Amygdala (tissue), 56 donors: ENCODE results near the gene RBM3.
A peak's percentile ranks its signal among the peaks of the same experiment; 100 is the strongest.
"Not testable (repeated sequence)": the region's sequence is repeated elsewhere in the genome, so short reads cannot be mapped to it uniquely, and the experiment has no call there.

Experiments used
- DNase-seq, 56 donors: peaks; one replicate each; lab custom pipeline; 2025; lab: John Stamatoyannopoulos, UW

RBM3 gene

DNA sequence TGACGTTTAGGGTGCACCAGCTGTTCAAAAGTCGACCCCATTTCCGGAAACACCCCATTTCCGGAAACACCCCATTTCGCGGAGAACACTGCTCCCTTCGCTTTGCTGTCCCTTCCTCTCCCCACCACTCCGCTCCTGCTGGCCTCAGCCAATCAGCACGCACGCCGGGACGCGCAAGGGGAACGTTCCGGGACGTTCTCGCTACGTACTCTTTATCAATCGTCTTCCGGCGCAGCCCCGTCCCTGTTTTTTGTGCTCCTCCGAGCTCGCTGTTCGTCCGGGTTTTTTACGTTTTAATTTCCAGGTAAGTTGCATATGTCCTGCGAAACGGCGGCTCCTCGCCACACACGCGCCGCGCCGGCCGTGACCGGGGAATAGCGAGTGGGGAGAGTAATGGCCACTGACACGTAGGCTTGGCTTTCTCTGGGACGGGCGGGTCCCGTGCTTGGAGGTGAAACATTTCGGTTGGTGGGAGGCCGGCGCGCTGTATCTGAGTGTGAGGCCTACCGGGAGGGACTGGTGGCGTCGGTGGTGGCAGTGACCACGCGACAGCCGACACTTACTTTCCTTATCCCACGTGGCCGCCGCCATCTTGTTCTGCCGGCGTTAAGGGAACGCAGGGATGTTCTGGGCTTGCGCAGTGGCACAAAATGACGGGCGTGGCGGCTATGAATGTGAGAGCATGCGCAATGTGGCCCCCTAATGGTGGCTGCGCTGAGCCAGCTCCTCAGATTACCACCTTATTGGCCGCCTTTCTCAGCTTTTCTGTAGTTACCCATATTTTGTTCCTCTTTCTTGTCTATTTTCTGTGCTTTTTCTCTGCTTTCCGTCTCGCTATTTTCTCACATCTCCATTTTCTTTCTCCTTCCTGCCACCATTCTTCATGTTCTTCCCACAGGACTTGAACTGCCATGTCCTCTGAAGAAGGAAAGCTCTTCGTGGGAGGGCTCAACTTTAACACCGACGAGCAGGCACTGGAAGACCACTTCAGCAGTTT, at the start of gene RBM3:
RBM3 (plus strand) TSS at position 215 of the 997 bp plus-strand sequence; CDS start at position 912, 697 bp downstream.
- DNase-seq, result peak; percentile 13 to 93 (median 82)

DNA sequence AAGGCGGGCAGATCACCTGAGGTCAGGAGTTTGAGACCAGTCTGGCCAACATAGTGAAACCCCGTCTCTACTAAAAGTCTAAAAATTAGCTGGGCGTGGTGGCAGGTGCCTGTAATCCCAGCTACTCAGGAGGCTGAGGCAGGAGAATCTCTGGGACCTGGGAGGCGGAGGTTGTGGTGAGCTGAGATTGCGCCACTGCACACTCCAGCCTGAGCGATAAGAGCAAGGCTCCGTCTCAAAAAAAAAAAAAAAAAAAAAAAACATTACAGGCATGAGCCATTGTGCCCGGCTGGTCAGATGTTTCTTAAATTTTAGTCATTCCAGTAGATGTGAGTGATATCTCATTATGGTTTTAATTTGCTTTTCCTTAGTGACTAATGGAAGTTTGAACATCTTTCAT, 48.4 kb upstream of the RBM3 start:
- DNase-seq, result not testable (repeated sequence)

DNA sequence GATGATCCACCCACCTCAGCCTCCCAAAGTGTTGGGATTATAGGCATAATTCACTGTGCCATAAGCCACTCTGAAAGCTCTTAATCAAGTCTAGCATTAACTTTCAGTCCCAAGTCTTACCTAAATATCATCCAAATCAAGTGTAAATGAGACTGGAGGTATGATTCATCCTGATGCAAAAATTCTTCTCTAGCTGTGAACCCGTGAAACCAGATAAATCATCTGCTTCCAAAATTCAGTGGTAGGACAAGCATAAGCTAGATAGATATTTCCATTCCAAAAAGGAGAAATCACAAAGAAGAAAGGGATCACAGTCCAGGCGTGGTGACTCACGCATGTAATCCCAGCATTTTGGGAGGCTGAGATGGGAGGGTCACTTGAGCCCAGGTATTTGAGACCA, 43.5 kb upstream of the RBM3 start:
- DNase-seq, result no peak

DNA sequence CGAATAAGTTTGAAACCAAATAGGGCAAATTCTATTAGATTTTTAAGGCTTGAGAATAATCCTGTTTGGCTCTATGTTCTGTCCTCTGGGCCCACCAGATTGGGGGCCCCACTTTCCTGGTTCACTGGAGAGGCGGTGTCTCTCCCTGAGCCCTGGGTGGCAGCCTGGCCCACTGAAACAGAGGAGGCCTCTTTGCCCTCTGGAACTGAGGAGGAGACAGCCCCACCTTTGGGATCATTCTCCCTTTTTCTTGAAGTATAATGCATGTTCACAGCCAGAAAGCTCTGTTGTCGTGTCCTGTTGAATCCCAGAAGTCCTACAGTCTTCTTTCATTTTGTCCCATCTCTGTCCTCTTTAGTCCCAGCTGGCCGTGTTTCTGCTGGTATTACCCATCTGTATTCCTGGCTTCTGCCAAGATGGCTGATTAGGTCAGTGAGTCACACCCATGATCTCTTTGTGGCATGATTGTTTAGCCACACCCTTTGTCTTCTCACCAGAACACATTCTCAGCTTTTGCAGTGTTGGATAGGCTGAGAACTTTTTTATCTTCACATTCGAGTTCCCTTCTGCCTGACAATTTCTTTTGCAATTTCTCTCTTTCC, 42.8 kb upstream of the RBM3 start:
- peak in 1 of 56 donors; percentile 3 for DNase-seq

GRCh38 chrX:48532161-48532560, 42.1 kb upstream of the RBM3 start:
- no peak for DNase-seq

DNA sequence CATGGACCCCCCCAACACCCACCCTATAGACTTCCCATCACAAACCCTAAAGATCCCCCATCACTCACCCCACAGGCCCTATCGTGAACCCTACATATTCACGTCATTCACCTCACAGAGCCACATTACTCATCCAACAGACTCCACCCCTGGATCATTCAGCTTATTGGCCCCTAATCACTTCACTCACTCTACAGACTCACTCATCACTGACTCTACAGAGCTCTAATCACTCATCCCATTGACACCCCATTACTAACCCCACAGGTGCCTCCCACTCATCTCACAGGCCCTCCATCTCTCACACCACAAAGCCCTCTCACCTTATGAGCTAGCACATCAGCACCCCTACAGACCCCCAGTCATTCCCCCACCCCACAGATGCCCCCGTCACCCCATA, 41.1 kb upstream of the RBM3 start:
- DNase-seq, result no peak

DNA sequence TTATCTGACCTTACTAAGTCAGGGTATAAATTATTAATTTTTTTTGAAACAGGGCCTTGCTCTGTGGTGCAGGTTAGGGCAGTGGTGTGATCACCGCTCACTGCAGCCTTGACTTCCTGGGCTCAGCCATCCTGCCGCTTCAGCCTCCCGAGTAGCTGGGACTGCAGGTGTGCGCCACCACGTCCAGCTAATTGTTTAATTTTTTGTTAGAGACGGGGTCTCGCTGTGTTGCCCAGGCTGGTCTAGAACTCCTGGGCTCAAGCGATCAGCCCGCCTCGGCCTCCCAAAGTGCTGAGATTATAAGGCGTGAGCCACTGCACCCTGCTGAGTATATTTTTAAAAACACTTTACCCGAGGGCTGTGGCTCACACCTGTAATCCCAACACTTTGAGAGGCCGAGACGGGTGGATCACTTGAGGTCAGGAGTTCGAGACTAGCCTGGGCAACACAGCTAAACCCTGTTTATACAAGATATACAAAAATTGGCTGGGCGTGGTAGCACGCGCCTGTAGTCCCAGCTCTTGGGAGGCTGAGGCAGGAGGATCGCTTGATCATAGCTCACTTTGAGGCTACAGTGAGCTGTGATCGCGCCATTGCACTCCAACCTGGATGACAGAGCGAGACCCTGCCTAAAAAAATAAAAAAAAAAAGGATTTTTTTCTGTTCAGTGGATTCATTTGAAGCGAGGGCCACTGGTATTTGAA, 35.5 kb upstream of the RBM3 start:
- no peak for DNase-seq

DNA sequence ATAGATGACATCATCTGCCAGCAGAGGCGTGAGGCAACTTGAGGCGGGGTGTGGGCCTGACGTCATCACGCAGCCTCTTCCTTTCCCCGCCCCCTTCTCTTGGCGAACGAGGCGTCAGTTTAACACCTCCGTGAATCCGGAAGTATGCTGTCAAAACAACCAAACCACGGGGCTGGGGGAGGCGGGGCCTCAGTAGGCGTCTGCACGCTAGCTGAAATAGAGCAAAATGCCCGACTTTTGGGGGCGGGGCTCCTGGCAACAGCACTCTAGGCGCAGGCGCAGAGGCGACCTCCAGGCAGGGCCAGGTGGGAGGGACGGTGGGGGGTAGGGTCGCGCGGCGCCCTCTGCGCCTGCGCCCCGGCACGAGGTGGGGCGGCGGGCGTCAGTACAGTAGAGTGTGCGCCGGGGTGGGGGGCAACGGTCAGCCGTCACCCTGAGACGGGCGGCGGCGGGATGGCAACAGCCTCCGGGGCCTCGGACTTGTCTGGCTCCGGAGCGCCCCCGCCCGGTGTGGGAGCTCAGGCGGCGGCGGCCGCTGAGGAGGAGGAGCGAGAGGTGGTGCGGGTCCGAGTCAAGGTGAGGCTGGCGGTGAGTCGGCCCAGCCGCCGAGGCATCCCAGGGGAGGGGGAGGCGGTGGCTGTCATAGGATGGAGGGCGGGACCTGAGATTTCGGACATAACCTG, 34.8 kb upstream of the RBM3 start, which contains the start of gene TBC1D25:
TBC1D25 (plus strand) TSS at position 370 of the 683 bp plus-strand sequence; CDS start at position 454, 84 bp downstream.
- DNase-seq, result peak; percentile 23 to 95 (median 87)

- DNase-seq, result peak in 17 of 56 donors; percentile 1 to 71 (median 19)
These were observed 34.3 kb upstream of the RBM3 start for GRCh38 chrX:48540028-48540375.

- no peak for DNase-seq
These were observed 33.8 kb upstream of the RBM3 start for GRCh38 chrX:48540480-48540879.

GRCh38 chrX:48541140-48541814, 33.0 kb upstream of the RBM3 start:
- no peak for DNase-seq

DNA sequence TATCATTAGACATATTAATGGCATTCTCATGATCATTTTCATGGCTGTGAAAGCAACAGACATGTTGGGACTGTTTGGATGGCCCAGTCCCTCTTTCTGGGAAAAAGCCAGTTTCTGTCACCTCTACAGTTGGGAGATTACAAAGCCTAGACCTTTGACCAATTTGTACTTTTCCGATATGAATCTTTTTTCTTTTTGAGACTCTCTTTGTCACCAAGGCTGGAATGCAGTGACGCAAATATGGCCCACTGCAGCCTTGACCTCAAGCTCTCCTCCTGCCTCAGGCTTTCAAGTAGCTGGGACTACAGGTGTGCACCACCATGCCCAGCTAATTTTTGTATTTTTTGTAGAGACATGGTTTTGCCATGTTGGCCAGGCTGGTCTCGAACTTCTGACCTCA, 25.4 kb upstream of the RBM3 start:
- DNase-seq, result no peak

DNA sequence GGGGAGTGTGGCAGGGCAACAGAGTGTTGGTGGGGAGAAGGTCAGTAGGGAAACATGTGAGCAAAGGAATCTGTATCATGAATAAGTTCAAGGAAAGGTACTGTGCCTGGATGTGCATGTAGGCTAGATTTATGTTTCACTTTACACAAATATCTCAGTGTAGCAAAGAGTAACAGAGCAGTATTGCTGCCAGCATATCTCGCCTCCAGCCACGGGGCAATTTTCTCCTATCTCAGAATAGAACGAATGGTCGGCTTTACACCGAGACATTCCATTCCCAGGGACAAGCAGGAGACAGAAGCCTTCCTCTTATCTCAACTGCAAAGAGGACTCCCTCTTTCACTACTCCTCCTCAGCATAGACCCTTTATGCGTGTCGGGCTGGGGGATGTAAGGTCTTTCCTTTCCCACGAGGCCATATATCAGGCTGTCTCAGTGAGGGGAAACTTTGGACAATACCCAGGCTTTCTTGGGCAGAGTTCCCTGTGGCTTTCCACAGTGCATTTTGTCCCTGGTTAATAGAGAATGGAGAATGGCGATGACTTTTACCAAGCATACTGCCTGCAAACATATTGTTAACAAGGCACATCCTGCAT, 18.5 kb upstream of the RBM3 start:
- DNase-seq, result not testable (repeated sequence)

DNA sequence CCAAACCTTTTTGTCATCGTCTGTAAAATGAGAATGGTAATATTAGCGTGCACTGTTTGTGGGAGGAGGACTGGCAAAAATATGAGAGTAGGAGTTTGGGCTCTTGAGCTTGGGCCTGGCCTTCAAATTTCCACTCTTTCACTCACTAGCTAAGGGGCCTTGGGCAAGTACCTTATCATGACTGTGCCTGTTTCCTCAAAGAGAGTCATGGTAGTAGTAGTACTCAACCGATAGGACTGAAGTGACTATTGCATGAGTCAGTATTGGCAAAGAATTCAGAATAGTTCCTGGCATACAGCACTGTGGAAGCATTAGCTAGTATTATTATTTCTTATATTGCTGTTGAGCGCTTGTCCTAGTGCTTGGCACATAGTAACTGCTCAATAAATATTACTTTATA, 16.0 kb upstream of the RBM3 start:
- DNase-seq, result no peak

DNA sequence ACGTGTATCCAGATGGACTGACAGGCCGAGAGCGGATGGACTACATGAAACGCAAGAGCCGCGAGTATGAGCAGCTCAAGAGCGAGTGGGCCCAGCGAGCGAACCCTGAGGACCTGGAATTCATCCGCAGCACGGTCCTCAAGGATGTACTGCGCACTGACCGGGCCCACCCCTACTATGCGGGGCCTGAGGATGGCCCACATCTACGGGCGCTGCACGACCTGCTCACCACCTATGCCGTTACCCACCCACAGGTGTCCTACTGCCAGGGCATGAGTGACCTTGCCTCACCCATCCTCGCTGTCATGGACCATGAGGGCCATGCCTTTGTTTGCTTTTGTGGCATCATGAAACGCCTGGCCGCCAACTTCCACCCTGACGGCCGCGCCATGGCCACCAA, 14.6 kb upstream of the RBM3 start:
- no peak for DNase-seq

GRCh38 chrX:48560056-48560455, 14.2 kb upstream of the RBM3 start:
- DNase-seq, result no peak

GRCh38 chrX:48560681-48561080, 13.6 kb upstream of the RBM3 start:
- DNase-seq, result no peak

DNA sequence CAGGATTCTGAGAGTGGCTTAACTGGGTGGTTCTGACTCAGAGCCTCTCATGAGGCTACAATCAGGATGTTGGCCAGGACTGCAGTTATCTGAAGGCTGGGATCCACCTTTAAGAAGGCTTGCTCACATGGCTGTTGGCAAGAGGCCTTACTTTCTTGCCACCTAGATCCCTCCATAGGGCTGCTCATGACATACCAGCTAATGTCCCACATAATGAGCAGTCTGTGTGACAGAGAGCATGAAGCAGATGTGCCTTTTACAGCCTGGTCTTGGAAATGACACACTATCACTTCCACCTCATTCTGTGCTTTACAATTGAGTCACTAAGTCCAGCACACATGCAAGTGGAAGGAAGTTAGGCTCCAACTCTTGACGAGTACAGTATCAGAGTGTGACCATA, 4.3 kb upstream of the RBM3 start:
- DNase-seq, result no peak

DNA sequence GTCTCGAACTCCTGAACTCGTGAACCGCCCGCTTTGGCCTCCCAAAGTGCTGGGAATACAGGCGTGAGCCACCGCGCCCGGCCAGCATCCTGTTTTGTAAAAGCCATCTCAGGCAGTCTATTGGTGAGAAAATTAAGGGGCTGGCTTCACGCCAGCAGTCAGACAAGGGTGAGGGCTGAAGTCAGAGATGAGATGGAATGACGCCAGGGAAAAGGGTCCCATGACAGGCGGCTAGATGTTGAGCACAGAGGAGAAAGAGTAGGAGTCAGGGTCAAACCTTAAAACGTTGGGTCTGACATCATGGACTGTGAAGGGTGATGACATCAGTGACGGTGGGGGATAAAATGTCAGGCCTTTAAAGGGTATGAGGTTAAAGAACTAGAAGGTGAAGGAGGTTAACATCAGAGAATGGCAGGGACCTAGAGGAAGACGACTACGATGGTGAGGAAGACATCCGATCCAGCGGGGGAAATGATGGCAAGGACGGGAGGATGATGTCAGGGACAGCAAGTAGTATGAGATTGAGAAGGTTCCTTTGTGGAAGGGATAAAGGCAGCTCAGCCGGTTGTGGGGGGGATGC, 504 bp upstream of the RBM3 start:
- peak in 11 of 56 donors; percentile 1 to 51 (median 17) for DNase-seq
